ENCODE data around the gene BIVM. TPM values are rescaled to one million over a fixed set of nuclear protein-coding genes. Genes with fewer than 3 reads are reported as not detected.

BIVM gene
- total and polyA plus RNA-seq, 2 donors (not counting 3 experiments of a cell fraction or from before 2014, with no cell fraction given) = 7.7 to 20.3 TPM

DNA sequence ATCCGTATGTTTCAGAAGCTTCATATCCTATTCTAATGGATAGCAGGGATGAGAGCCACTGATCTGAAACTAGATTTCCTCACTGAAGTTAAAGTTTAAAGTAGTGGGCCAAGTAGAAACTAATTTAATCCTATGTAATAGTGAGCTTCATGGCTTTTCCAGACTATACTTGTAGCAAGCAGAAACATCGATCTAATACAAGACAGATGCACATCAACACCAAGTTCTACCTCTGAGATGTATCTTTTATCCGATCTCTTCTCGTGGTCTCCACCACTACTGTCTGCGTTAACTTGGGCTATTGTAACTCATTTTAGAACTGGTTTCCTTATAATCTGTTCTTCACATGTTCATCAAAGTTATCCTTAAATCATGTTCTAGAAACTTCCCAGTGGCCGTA is 50.0 kb downstream of the BIVM start:
- ChIA-PET POLR2A (no interaction called here), CTCF (interaction anchor here (1.0 to 2.0 kb wide), 2 partner anchors 255 to 270 kb away, joined by 3 to 8 read pairs; no protein-coding TSS in a partner anchor)
- Histone ChIP-seq H3K4me1 (ENCODE audit: control insufficient read depth, extremely low read depth, insufficient read depth, low read length) (peaks cover 13% of the 10 kb centered on the region), H2AFZ (ENCODE audit: low read depth, low read length) (no peak overlapping the region), H3K4me2 (ENCODE audit: insufficient read depth, low read length) (no peak overlapping the region), H4K20me1 (replicated peaks; ENCODE audit: control insufficient read depth, extremely low read depth, insufficient read depth, low read length) (no peaks in the 10 kb centered on the region), H3K27ac (ENCODE audit: insufficient read depth, low read depth, low read length) (no peak overlapping the region), H3K4me3 (replicated peaks in 1 of 3; ENCODE audit: insufficient read depth in 1 of 3, low read depth in 1 of 3, low read length in 3 of 3) (no peak overlapping the region), H3K9me1 (replicated peaks; ENCODE audit: control insufficient read depth, extremely low read depth, insufficient read depth, low read length) (no peaks in the 10 kb centered on the region), H3K9ac (replicated peaks; ENCODE audit: extremely low read depth, insufficient read depth, low read length) (no peak overlapping the region), H3K27me3 (ENCODE audit: control insufficient read depth in 2 of 2, insufficient read depth in 2 of 2, low read length in 2 of 2) (no peaks in the 10 kb centered on the region), H3K9me3 (replicated peaks; ENCODE audit: control insufficient read depth, insufficient read depth, low read length) (no peaks in the 10 kb centered on the region), H3K36me3 (ENCODE audit: control insufficient read depth in 2 of 2, extremely low read depth in 1 of 2, insufficient read depth in 2 of 2, low read length in 2 of 2) (peaks cover 0 to under 1% of the 10 kb centered on the region in 2 experiments), H3K79me2 (ENCODE audit: control insufficient read depth, insufficient read depth, low read length) (peaks cover 19% of the 10 kb centered on the region)
- BruUV-seq (replicated peaks) = no TSS peak
- FAIRE-seq (no peak), DNase-seq (ENCODE audit: low read depth, low spot score) (no peak)
- TF ChIP-seq MYC (IDR thresholded peaks at IDR 0.05; ENCODE audit: low read depth, low read length) (no peak), EZH2 (IDR thresholded peaks at IDR 0.05; ENCODE audit: borderline replicate concordance, low read depth, low read length, severe bottlenecking) (no peak), POLR2A (IDR thresholded peaks at IDR 0.05; ENCODE audit: low read depth, low read length) (no peak), MAX (IDR thresholded peaks at IDR 0.05; ENCODE audit: insufficient read depth, insufficient read length) (no peak), JUN (IDR thresholded peaks at IDR 0.05; ENCODE audit: borderline replicate concordance, insufficient read depth, insufficient read length, low read depth) (no peak), POLR2AphosphoS5 (IDR thresholded peaks at IDR 0.05; ENCODE audit: insufficient read depth, low read depth, low read length) (no peak), FOS (IDR thresholded peaks at IDR 0.05; ENCODE audit: borderline replicate concordance, insufficient read depth, low read length) (no peak), CTCF (IDR thresholded peaks at IDR 0.05; ENCODE audit: extremely low read depth in 1 of 2, insufficient read depth in 1 of 2, low read depth in 1 of 2, low read length in 2 of 2) (no peak), GATA2 (IDR thresholded peaks at IDR 0.05; ENCODE audit: insufficient read depth, insufficient read length, low read depth, low read length) (no peak)
- intact Hi-C loops (cut with micrococcal nuclease) (loop anchor here (5.0 to 10.0 kb wide), 5 partner anchors 197 to 1394 kb away; partner anchors contain the start of gene ITGBL1), dilution Hi-C loops (cut with MboI; ENCODE audit: extremely low pct_ligation_motif_present, low sequenced_read_pairs) (no loop called here)
